SW480 (cell line): ENCODE results near the gene HK1.

ENCODE experiments used
- DNase-seq: peaks from one replicate; pipeline ENCODE4 v3.0.0-alpha.2; 2016; ENCODE audit warnings: low spot score

Gene HK1

DNA sequence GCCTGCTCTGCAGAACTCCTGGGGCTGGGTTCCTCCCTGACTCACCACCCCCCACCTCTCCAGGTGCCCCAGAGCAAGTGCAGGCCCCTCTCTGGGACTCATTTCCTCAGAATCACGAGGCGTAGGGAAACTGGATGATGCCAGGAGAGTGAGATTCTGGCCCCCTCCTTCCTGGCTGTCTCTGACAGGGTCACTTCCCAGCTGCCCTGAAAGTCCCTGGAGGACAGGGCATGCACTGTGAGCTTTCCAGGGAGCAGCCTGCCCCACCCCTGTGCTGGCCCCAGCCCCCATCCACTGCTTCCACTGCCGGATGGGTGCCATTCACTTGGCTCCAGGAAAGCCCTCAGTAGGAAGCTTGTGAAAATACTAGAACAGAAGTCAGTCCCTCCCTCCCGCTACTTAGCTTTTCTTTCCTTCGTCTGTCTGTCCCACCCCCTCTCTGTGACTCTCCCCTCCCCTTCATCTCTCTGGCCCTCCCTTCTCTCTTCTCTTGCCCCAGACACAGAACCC lies 128.1 kb downstream of the HK1 start:
- no peak for DNase-seq

DNA sequence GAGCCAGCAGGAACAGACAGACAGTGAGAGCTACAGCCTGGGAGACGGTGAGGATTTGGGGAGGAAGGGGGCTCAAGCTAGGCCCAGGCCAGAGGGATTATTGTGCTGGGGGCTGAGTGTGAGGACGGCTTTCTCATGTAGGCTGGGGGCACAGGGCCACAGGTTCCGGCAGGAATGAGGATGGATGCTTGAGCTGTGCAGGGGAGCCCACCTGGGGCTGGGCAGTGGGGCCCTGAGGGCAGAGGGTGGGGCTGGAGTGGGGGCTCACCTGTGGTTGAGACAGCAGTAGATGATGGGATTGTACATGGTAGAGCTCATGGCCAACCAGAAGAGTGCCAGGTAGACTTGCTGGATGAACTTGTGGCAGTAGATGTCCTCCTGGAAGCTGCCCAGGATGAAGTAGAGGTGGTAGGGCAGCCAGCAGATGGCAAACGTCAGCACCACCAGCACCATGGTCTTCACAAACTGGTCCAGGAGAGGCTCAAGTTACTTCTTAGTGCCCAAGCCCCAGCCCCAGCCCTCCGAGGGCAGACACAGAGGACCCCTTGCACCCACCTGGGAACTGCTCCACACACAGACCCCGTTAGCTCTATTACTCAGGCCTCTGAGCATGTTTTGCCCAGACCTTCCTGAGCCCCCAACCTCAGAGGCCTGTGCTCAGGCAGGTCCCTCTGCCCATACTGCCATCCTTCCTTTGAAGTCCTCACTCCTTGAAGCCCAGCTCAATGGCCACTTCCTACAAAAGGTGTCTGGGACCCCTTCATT lies 128.7 kb downstream of the HK1 start:
- DNase-seq: no peak

DNA sequence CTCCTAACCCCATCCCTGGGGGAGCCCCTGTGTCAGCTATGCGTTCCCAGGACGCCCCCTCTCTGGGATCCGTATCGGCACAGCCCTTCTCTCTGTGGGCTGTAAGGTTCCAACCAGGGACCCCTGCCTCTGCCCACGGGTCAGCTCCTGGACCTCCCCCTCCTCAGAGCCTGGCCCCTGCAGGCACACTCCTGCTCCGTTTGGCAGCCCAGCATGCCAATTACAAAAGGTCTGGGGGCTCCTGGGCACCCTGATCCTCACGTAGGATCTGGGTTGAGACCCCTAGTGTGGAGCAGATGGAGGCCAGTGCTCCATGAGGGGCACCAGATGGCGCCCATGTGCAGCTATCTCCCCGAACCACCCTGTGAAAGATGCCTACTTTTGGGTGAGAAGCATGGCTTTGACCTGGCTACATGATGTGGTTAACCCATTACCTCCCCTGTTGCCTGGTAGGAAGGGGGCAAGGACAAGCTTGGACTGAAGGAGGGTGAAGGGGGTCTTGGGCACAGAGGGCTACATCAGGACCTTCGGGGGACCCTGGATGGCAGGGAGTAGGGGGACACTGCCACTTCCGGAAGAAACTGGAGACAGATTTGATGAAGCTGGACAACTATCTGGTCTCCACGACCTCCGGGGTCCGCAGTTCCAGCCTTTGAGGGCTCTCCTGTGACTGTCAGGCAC lies 129.5 kb downstream of the HK1 start:
- DNase-seq: no peak

DNA sequence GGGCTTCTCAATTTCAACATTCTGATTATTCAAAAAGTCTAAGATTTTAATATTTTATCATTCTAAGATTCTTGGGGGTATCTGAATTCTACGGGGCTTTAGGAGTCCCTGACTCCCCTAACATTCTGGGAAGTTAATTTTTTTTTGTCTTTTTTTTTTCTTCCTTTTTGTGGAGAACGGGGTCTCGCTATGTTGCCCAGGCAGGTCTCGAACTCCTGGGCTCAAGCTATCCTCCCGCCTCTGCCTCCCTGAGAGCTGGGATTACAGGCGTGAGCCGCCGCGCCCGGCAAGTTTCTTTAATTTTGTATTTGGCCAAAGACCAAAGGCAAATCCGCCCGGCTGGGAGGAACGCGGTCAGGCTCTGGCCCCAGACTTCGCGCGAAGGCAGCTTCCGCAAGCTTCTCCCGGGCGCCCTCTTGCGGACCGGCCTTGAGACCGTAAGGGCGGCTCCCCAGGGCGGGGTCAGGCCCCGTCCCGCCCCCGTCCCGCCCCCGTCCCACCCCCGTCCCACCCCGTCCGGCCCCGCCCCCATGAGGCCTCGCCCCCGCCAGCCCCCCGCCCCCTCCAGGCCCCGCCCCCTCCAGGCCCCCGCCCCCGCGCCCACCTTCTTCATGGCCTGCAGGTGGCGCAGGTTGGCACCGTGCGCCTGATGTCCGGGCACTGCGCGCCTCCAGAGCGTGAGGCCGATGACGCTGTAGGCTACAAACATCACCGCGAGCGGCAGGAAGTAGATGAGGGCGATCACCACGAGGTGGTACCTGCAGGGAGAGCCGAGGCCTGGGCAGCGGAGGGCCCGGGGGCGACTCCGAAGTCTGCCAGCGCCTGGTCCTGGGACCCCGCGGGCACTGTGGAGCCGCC lies 130.3 kb downstream of the HK1 start:
- DNase-seq: peak; percentile 93

DNA sequence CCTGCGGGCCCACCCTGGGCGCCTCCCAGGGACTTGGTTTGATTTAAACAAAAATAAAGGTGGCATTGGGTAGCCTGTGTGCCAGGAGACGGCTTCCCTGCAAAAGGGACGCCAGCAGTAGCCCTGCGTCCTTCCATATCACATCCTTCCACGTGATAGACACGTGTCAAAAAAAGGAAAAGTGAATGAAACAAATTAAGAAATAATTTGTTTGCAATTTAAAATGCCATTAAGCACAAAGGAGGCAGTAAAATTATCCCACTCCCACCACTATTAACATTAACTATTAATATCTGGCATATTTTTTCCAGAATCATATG lies 130.8 kb downstream of the HK1 start:
- no peak for DNase-seq

DNA sequence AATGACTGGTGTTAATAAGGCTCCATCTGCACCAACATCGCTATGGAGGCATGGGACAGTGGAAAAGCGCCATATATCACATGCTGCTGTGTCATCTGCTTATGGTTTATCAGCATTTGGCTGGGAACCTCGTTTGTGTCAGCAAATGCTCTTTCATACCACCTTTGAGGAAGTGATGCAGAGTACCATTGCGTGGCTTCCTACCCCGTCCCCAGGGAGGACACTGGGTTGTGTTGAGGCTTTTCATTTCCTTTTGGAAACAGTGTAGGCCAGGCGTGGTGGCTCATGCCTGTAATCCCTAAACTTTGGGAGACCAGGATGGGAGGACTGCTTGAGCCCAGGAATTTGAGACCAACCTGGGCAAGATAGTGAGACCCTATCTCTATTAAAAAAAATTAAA lies 131.7 kb downstream of the HK1 start:
- DNase-seq: no peak

DNA sequence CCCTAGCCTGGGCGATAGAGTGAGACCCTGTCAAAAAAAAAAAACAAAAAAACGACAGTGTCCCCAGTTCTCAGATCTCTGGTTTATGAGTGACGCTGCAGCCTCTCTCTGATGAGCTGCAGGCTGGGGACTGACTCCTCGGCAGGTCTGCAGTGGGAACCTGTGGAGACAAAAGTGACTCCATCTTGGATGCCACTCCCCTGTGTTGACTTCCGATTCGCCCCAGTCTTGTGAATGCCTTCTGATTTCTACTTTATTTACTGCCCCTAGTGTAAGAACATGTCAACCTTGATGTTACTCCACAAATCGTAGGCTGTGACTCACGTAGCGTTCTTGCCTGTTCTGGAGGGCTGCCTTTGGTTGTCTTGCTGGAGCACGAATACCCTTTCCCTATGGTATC lies 132.2 kb downstream of the HK1 start:
- DNase-seq: no peak

DNA sequence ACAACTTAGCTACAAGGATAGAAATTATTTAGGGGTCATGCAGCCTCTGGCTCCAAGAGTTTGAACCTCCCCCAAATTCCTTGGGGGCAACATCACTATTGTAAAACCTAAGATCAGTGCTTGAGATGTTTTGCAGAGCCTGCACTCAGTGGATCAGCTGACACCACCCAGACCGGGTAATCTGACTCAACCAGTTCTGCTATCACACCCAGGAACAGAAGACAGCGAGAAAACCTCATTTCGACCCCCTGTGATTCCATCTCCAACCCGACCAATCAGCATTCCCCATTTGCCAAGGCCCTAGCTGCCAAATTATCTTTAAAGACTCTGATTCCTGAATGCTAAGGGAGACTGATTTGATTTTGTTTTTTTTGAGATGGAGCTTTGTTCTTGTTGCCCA lies 133.2 kb downstream of the HK1 start:
- no peak for DNase-seq

DNA sequence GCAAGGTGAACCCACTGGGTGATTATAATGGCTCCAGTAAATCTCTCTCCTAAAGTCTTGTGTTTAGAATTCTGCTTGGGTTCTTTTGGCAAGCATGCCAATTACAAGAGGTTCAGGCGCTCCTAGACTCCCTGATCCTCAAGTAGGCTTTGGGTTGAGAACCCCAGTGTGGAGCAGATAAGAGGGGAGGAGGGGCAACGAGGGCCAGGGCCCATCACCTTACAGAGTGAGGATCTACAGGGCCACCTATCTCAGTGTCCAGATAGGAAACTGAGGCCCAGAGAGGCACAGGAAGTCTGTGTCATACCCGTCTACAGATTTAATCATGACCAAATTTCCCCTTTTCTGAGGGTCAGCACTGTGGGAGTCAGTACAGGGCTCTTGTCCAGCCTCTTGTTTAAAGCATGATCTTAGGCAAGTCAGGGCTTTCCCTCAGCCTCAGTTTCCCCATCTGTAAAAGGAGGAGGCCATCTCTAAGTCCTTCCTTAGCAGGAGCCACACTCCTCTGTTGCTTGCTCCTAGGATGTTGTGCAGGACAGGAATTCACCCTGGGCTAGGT lies 134.0 kb downstream of the HK1 start:
- DNase-seq: no peak

DNA sequence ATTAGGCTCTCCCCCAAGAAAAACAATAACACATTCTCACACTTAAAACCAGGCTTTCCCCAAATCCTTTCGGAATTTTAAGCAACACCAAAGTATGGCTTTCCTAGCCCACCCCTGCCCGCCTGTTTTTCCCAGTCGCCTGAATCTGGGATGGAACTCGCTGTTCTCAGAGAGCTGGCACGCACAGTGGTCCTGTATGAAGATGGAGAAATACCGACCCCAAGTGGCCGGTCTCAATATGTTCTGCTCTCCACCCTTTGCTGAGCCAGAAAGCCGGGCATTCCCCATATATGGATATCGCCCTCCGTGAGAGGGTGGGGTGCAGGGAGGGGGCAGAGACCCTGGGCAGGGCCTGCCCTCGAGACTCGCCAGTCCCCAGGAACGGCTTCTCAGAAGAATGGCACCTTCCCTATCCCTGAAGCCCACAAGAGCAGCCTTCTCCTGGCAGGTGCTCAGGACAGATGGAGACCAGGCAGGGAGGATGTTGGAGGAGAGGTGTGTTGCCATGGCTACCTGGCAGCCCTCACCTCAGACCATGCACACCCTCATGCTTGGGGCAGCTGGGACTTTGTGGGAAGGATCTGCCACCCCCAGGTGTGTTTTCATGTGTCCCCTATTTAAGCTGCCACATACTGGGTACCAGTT lies 135.0 kb downstream of the HK1 start:
- DNase-seq: peak; percentile 17

DNA sequence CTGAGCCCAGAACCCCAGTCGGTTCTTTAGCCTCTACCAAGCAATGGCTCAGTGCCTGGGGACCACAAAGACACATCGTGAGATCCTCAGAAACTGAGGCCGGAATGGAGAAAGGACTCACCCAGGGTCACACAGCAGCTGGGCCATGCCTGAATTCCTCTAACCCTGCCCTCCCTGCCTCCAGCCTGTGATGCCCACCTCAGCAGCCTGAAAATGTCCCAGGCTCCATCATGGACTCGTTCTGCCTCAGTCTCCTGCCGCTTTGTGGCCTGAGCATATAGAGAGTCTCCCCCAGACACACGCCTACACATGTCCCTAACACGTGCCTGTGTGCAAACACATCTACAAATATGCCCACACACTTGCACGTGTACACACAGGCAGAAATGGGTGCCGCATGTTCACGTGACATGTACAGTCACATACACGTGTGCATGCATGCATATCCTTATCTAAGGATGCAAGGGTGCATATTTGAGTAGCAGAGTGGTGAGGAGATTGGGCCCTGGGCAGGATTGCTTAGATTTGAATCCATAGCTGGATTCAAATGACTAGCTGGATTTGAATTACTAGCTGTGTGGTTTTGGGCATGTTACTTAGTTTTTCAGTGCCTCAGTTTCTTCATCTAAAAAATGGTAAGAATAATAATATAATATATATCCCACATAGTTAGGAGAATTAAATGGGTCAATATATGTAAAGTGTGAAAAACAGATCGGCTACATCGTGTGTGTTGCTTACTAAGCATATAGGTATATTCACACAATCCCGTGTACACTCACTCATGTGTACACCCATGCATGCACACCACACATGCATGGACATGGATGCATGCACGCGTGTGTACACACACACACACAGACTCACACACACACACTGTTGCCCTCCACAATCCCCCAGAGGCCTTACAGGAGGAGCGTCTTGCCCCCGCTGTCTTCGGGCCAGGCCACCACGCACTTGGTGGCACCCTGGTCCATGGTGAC lies 136.0 kb downstream of the HK1 start:
- no peak for DNase-seq

DNA sequence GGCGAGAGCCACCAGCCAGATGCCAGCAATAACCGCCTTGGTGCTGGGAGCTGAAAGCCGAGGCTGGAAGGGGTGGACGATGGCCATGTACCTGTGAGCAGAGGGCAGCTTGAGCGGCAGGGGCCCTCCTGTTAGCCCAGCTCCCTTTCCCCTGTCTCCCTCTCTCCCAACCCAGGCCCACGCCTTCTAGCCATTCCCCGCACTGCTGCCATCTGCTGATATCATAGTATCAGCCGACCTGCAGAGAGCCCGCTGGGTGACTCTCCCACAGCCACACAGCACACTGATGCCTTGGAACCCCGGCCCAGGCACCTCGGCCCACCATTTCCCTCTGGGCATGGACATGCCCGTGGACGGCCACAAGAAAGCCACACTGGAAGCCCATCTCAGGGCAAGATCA lies 136.8 kb downstream of the HK1 start:
- no peak for DNase-seq

DNA sequence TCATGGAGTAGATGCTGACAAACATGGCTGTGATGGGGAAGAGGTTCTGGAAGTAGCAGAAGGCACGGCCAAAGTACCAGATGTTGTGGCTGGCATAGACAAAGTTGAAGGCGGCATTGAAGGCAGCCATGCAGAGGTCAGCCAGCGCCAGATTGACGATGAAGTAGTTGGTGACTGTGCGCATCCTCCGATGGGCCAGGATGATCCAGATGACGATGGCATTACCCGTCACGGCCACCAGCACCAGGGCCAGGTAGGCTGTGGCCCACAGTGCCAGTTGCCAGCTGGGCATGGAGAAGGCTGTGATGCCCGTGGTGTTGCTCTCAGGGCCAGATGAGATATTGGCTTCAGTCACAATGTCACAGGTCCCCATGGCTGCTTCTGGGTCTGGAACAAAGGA lies 137.7 kb downstream of the HK1 start:
- DNase-seq: no peak

DNA sequence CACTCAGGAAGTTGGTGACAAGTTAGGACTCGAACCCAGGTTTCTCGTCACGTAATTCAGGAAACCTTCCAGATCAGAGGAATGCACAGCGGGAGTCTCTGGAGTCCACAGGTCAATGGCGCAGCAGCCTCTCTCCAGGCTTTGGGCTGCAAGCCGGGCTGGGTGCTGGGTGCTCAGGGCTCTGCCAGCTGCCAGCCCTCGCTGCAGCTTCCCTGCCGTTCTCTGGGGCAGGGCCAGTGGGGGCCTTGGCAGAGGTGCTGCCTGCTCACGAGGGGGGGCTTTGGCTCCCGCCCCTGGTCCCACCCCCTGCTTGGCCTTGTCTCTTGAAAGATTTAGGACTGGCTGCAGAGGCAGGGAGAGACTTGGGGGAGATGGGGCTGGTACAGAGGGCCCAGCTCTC lies 138.4 kb downstream of the HK1 start, which contains the start of gene TACR2:
TACR2 (minus strand) TSS at position 224 of the 400 bp plus-strand sequence. CDS start 595 bp downstream, outside the sequence.
- no peak for DNase-seq

DNA sequence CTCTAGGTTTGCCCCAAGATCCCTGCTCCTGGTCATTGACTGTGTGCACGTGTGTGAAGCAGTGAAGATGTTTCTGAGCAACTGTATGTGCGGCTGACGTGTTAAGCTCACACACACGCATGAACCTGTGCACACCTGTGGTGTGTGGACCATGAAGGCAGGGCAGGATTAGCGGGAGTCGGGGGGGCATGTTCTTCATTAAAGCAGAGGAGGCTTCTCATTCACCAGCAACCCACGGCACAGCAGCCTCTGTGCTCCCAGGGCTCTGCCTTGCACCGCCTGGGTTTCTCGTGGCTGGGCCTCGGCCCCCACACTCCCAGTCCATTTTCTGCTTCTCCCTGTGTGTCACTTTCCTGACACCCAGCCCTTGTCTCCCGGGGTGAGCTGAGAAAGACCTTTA lies 139.2 kb downstream of the HK1 start:
- peak; percentile 5 for DNase-seq

DNA sequence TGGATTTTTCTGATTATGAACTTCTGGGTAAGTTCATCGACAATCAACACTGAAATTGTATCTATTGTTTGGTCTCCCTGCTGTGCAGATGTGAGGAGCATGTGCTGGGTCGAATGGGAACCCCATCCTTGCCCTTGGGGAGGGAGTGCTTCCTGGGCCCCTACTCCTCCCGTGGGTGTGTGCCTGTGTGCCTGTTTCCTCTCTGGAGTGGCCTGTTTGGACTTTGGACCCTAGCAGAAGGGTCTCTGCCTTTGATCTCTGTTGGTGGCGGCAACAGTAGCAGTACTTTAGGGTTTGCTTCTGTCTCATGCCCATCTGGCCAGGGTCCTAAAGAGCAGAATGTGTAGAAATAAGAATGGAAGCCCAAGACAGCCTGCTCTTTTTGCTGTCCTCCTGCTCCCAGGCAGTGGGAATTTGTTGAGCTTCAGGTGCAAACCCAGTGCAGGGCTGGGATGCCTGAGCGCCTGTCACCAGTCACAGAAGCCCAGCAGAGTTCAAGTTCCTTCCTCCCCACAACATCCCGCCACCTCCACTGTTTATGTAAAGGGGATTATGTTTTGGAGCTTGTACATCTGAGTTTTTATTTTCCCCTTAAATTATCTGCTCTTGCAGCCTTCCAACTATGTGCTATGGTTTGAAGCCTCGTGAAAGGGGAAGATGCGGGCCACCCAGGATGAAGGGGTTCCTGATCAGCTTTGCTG lies 139.9 kb downstream of the HK1 start:
- DNase-seq: peak; percentile 89

DNA sequence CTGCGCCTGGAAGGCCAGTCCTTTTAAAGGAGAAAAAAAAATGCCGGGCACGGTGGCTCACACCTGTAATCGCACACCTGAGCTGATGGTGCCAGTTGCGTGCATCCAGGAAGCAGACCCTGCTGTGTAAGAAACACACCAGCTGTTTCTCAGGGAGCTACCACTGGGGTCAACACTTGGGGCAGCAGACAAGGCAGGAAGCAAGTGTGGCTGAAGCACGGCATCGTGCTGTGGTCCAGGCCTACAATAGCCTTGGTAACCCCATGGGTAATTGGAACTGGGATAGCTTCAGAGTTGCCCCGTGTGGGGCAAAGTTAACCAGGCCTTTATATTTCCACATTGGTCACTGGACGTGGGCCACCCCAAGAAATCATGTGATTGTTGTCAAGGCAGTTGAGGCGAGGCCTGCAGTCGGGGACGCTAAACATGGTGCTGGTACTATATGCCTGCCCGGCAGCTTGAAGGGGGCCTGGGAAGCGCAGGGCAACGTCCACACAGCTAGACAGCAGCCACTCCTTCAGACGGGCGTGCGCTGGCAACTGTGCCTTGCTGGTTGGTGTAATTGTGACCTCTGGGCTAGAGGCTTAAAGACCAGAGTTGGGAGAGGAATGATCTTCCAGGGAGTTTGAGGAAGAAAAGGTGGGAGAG lies 140.9 kb downstream of the HK1 start:
- no peak for DNase-seq

DNA sequence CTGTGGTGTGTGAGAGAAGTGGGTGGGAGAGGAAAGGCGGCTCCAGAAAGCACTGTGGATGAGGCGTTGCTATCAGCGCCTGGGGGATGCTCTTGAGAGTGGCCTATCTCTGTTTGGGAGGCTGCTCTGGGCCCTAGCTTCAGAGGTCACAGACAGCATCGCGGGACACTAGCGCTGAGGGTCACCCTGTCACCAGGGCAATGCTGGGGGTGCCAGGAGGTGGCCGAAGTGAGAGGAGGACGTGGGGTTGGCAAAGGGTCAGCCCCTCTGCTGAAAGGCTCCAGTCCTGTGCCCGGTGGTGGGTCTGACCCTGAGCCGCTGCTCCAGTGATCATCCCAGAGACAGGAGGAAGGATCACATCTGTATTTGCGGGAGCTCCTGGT lies 141.4 kb downstream of the HK1 start:
- no peak for DNase-seq

DNA sequence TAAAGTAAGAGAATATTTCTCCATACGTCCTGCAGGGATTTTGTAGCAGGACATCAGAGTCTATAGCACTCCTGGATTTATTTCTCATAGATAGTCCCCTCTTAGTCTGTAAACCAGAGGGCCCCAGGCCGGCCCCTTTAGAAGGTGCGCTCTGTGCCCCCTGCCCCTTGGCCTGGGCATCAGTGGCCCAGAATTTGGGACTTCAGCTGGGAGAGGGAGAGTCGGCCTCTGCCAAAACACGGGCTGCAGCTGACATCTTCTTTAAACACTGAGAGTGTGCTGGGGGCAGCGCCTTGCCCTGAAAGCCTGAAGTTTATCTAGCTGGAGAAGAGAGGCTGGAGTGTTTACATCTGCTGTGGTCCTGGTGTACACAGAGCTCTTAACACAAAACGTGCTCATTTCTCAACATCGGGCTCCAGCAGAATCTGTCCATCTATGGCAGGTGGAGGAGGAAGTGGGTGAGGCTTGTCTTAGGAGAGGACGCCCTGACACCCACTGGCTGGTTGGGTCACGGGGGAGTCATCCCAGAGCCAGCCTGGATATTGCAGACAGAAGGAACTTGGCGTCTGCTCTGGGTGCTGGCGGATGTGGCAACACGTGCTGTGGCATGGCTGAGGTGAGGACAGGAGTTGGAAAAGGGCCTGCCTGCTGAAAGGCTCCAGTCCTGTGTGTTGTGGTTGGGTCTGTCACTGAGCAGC lies 143.5 kb downstream of the HK1 start:
- no peak for DNase-seq
